Upper lobe of left lung (tissue), 6 donors: ENCODE data around the gene IL9. TPM values are rescaled to one million over a fixed set of nuclear protein-coding genes. Genes with fewer than 3 reads are reported as not detected.
A peak's percentile ranks its signal among the peaks of the same experiment; 100 is the strongest.

ENCODE experiments used
- ATAC-seq, 2 donors: fragments of 200-7000 bp; cut with Tn5 transposase; one replicate each; pipeline ENCODE4 v1.9.1; 2022; ENCODE audit warnings: mild to moderate bottlenecking in 2 of 2, moderate library complexity in 2 of 2; ENCODE audit not compliant: low FRiP score in 2 of 2
- DNase-seq, 2 donors: peaks; one replicate each; pipeline ENCODE4 v3.0.0-alpha.2; 2019 to 2020
- H3K27ac ChIP-seq, 4 donors: fragments of 200-600 bp; sonication (generic); one replicate each; pipeline ENCODE4 v1.5.1; 2016 to 2019
- H3K27me3 ChIP-seq, 4 donors: fragments of 200-600 bp; sonication (generic); one replicate each; pipeline ENCODE4 v1.5.1; 2017 to 2019
- H3K36me3 ChIP-seq, 4 donors: fragments of 200-600 bp; sonication (generic); one replicate each; pipeline ENCODE4 v1.5.1; 2016 to 2019
- H3K4me1 ChIP-seq, 4 donors: fragments of 200-600 bp; sonication (generic); one replicate each; pipeline ENCODE4 v1.5.1; 2018 to 2019
- H3K4me3 ChIP-seq, 4 donors: fragments of 200-600 bp; sonication (generic); one replicate each; pipeline ENCODE4 v1.5.1; 2017 to 2019; ENCODE audit warnings: mild to moderate bottlenecking in 2 of 4, moderate library complexity in 1 of 4
- H3K9me3 ChIP-seq, 4 donors: fragments of 200-600 bp; sonication (generic); one replicate each; pipeline ENCODE4 v1.5.1; 2018 to 2019
- CTCF ChIP-seq, 6 experiments: fragments of 450-650 bp in 4 of 6; fragments of 200-600 bp in 2 of 6; sonication (generic) in 2 of 6; IDR thresholded peaks; one replicate each; pipeline ENCODE4 v1.5.1; 2016 to 2019; ENCODE audit warnings: antibody characterized with exemption in 6 of 6
- EP300 ChIP-seq, 4 donors: sonication (generic); formaldehyde crosslinking; IDR thresholded peaks; one replicate each; pipeline ENCODE4 v1.5.1; 2017; ENCODE audit warnings: antibody characterized with exemption in 4 of 4, control low read depth in 2 of 4
- POLR2A ChIP-seq, 4 donors: fragments of 450-650 bp; IDR thresholded peaks; one replicate each; pipeline ENCODE4 v1.5.1; 2016 to 2017; ENCODE audit warnings: antibody characterized with exemption in 4 of 4, mild to moderate bottlenecking in 2 of 4
- POLR2AphosphoS5 ChIP-seq, 2 donors: sonication (generic); formaldehyde crosslinking; IDR thresholded peaks; one replicate each; pipeline ENCODE4 v1.5.1; 2017; ENCODE audit warnings: antibody characterized with exemption in 2 of 2
- WGBS, 2 donors: methylation state at CpG; one replicate each; pipeline ENCODE4 v1.1.5; 2017 to 2018; 5-methylcytosine and 5-hydroxymethylcytosine counted together
- total RNA-seq, 6 donors: library from RNA; depleted of rRNA in 4 of 6; stranded (reverse); fragments of >200 nt in 4 of 6; gene quantifications; one replicate each; pipeline versions ENCODE4 v1.1.0 to v1.2.1, GENCODE V29; 2016 to 2021
- donor health status: DM: no; HTN: no; CAD: no; lungs with moderate emphysema.
- donor health status: DM: no; HTN: yes; CAD: no; lungs with severe emphysema.

The IL9 gene
- total RNA-seq, 6 donors from 2014 or later, result not detected

DNA sequence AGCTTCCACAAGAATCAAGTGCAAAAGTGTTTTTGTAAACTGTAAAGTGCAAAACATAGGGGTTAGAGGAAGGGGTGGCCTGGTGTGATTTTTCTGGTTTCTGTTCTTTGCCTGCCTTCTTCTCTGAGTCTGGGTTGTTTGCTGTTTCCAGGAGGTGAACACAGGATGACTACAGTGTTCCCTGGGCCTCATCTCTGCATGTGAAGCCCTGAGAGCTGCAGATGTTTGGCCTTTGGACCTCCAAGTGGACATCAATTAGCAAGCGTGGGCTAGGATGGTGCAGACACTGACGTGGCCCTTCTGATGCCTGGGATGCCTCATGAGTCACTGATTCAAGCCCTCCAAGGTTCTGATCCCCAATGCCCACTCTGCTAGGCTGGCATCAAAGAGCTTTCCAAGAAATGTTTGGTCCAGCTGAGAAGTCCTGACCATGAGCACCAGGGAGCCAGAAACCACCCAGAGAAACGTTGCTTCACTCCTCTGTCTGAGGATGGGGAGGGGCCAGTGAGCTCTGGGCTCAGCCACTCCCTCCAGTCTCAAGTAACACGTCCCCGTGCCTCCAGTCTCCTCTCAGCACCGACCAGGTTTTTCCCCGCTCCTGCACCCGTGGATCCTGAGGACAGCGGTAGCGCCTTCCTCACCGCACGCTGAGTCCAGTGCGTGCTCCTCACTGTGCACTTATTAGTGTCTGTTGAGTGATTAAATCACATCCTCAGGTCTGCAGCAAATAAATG lies 7.6 kb downstream of the IL9 start:
- H3K4me3 ChIP-seq, result no peak overlapping the region
- no peaks in the 10 kb centered on the region for H3K36me3 ChIP-seq
- 53 to 63% methylated on average over 13 of the region's 13 CpGs for WGBS, 2 donors
- H3K9me3 ChIP-seq, result no peaks in the 10 kb centered on the region
- no peaks in the 10 kb centered on the region for H3K27me3 ChIP-seq
- DNase-seq (no peak), ATAC-seq (peak; percentile 19 to 23)
- H3K27ac ChIP-seq, result no peak overlapping the region
- TF ChIP-seq EP300 (IDR thresholded peaks at IDR 0.05) (no peak), POLR2AphosphoS5 (IDR thresholded peaks at IDR 0.05) (no peak), CTCF (IDR thresholded peaks at IDR 0.05) (no peak), POLR2A (IDR thresholded peaks at IDR 0.05) (no peak)
- peaks cover 0 to 9% (median 3%) of the 10 kb centered on the region in 4 donors for H3K4me1 ChIP-seq

- TF ChIP-seq POLR2AphosphoS5 (IDR thresholded peaks at IDR 0.05), result no peak
- peak; percentile 44 to 81 (median 76) for TF ChIP-seq CTCF (IDR thresholded peaks at IDR 0.05)
Observed at GRCh38 chr5:135887447-135887864, 8.2 kb downstream of the IL9 start.

DNA sequence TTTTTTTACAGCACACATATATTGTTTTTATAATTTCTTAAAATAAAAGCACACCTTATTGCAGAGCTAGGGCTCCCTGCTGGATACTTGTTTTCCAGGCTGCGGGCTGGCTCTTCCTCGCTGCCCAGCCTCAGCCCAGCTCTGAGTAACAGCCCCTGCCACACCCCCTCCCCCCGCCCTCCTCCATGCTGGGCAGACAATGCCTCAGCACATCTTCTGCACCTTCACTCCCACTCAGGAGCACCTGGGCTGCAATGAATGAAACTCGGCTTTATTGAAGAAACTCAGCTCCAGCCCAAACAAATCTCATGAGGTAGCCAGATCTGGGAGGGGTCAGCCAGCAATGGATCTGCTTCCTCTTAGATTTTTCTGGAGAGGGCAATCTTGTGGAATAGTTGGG lies 9.5 kb downstream of the IL9 start:
- ATAC-seq (no peak), DNase-seq (peak in 1 of 2 donors; percentile 20)
- TF ChIP-seq POLR2A (IDR thresholded peaks at IDR 0.05), result no peak
- TF ChIP-seq CTCF (IDR thresholded peaks at IDR 0.05), result no peak
- TF ChIP-seq EP300 (IDR thresholded peaks at IDR 0.05), result no peak
- TF ChIP-seq POLR2AphosphoS5 (IDR thresholded peaks at IDR 0.05), result no peak
- H3K27me3 ChIP-seq, result no peaks in the 10 kb centered on the region
- H3K27ac ChIP-seq, result no peak overlapping the region
- H3K36me3 ChIP-seq, result no peaks in the 10 kb centered on the region
- H3K9me3 ChIP-seq, result no peaks in the 10 kb centered on the region
- H3K4me3 ChIP-seq, result no peak overlapping the region
- H3K4me1 ChIP-seq, result peaks cover 0 to 4% (median 2%) of the 10 kb centered on the region in 4 donors
- 45 to 53% methylated on average over 3 to 4 of the region's 4 CpGs for WGBS, 2 donors

More at GRCh38 chr5:135887447-135887864, 8.2 kb downstream of the IL9 start:
- peaks cover 0 to 9% (median 3%) of the 10 kb centered on the region in 4 donors for H3K4me1 ChIP-seq
- H3K27me3 ChIP-seq, result no peaks in the 10 kb centered on the region
- ATAC-seq, result peak; percentile 67 to 87
- H3K27ac ChIP-seq, result no peak overlapping the region
- H3K36me3 ChIP-seq, result no peaks in the 10 kb centered on the region
- H3K4me3 ChIP-seq, result no peak overlapping the region
- H3K9me3 ChIP-seq, result no peaks in the 10 kb centered on the region
- peak in 1 of 2 donors; percentile 53 for DNase-seq
- 7 to 16% methylated on average over 8 of the region's 8 CpGs for WGBS, 2 donors

DNA sequence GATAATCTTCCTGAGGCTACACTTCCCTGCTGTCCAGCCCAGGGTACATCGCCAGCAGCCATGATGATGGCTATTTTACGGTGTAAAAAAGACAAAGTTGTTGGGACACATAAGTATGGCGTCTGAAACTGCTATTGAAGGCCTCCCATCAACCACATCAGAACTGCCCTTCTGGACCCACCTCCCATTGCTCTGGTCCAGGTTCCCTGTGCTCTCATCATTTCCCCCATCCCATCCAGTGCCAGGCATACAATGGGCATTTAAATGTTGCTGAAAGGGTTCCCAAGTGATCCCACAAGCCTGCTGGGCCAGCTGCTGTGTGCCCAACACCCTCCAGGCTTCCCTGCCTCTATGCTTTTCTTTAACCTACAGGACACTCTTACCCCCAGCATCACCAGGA lies 10.6 kb downstream of the IL9 start:
- no peaks in the 10 kb centered on the region for H3K9me3 ChIP-seq
- DNase-seq, result no peak
- H3K27me3 ChIP-seq, result no peaks in the 10 kb centered on the region

More for the DNA sequence above, 10.6 kb downstream of the IL9 start:
- TF ChIP-seq POLR2A (IDR thresholded peaks at IDR 0.05) (no peak), CTCF (IDR thresholded peaks at IDR 0.05) (no peak), EP300 (IDR thresholded peaks at IDR 0.05) (no peak), POLR2AphosphoS5 (IDR thresholded peaks at IDR 0.05) (no peak)
- H3K4me1 ChIP-seq, result peaks cover 0 to 9% (median 0%) of the 10 kb centered on the region in 4 donors
- no peak for ATAC-seq
- 97 to 98% methylated on average over 3 of the region's 3 CpGs for WGBS, 2 donors
- no peak overlapping the region for H3K4me3 ChIP-seq
- H3K36me3 ChIP-seq, result no peaks in the 10 kb centered on the region
- no peak overlapping the region for H3K27ac ChIP-seq
